Stimulated activated CD4-positive, alpha-beta T cell treated with anti-CD3 and anti-CD28 coated beads, Interleukin-2, amount 100 ng/mL, for 48 hours (primary cell): ENCODE measurements around the gene JAM3.

ENCODE experiments used
- DNase-seq, 2 donors: peaks; one replicate each; pipeline ENCODE4 v3.0.0-alpha.2; 2020

The JAM3 gene

DNA sequence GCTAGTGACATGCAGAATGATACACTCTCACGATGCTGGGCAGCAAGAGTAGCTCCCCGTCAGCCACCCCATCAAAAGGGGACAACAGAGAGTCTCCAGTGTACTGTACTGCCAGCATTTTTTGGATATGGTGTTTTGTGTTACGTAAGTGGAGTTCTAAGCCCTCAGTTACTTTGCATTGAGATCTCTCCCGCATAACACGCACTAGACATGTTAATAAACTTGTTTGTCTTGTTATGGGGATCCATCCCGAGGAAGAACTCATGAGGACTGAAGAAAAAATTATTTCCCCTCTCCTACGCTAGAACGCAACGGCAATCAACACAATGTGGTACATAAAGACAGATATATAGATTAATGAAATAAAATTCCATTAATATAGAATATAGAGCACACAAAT is 130.7 kb downstream of the JAM3 start:
- DNase-seq = no peak

DNA sequence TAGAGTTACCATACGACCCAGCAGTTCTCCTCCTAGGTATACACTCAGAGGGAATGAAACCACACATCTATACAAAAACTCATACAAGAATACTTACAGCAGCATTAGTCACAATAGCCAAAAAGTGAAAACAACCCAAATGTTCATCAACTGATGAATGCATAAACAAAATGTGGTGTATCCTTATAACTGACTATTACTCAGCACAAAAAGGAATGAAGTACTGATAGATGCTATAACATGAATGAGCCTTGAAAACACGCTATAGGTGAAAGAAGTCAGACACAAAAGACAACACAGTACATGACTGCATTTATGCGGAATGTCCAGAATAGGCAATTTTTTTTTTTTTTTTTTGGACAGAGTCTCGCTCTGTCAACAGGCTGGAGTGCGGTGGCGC is 131.8 kb downstream of the JAM3 start:
- DNase-seq = no peak
